Measurements from ENCODE around the gene HTR4. TPM values are rescaled to one million over a fixed set of nuclear protein-coding genes. Genes with fewer than 3 reads are reported as not detected.
"Not testable (repeated sequence)": the region's sequence is repeated elsewhere in the genome, so short reads cannot be mapped to it uniquely, and the experiment has no call there.

HTR4 gene
- polyA plus RNA-seq, 3 donors, result not detected

DNA sequence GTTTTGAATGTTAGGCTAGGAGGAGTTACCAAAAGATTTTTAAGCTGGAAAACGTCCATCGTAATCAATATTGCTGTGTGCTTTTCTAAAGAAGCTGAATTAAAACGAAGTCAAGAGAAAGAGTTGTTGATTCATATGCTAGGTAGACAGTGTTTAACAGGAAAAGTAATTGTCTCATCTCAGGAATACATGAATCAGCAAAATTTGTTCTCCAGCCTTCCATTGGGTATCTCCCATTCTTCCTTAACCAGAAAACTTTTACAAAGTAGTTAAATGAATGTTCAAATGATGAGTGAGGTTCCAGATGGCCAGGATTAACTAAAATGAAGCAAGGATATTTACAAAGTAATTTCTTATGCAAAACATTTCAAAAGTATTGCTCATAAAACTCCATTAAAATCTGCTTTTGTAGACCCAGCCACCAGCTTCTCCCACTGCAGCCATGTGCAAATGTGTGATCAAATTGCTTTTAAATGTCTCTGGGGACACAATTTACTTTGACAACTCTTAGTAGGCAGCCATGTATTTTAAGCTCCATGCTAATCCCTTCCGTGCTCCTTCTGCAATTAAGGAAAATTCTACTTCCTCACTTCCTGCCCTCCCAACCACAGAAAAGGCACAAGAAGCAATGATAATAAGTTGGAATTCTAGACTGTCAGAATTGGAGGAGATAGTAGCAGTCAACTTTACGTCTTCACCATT is 121.2 kb downstream of the HTR4 start:
- H3K36me3 ChIP-seq (replicated peaks in 1 of 2; ENCODE audit: control insufficient read depth in 1 of 2, insufficient read depth in 2 of 2, low read length in 2 of 2), result no peaks in the 10 kb centered on the region
- no peaks in the 10 kb centered on the region for H3K4me1 Mint-ChIP-seq
- TF ChIP-seq, protein P1, sequence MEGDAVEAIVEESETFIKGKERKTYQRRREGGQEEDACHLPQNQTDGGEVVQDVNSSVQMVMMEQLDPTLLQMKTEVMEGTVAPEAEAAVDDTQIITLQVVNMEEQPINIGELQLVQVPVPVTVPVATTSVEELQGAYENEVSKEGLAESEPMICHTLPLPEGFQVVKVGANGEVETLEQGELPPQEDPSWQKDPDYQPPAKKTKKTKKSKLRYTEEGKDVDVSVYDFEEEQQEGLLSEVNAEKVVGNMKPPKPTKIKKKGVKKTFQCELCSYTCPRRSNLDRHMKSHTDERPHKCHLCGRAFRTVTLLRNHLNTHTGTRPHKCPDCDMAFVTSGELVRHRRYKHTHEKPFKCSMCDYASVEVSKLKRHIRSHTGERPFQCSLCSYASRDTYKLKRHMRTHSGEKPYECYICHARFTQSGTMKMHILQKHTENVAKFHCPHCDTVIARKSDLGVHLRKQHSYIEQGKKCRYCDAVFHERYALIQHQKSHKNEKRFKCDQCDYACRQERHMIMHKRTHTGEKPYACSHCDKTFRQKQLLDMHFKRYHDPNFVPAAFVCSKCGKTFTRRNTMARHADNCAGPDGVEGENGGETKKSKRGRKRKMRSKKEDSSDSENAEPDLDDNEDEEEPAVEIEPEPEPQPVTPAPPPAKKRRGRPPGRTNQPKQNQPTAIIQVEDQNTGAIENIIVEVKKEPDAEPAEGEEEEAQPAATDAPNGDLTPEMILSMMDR (IDR thresholded peaks at IDR 0.05), result no peak
- H3K9me3 ChIP-seq (replicated peaks in 1 of 2; ENCODE audit: control insufficient read depth in 1 of 2, insufficient read depth in 1 of 2, low read length in 2 of 2), result peaks cover 13 to 15% of the 10 kb centered on the region in 2 donors
- no CpG with 5 or more reads among the region's 5 CpGs for WGBS (ENCODE audit: insufficient coverage)
- H3K27ac ChIP-seq (ENCODE audit: low read depth in 1 of 2, low read length in 2 of 2), result no peak overlapping the region
- no peak overlapping the region for H3K4me3 ChIP-seq (replicated peaks in 1 of 3; ENCODE audit: low read depth in 2 of 3, low read length in 3 of 3)
- DNase-seq, result no peak
- peaks cover 9 to 23% (median 19%) of the 10 kb centered on the region in 7 donors for H3K9me3 Mint-ChIP-seq
- H2AFZ ChIP-seq (ENCODE audit: insufficient read depth, low read depth, low read length, poor library complexity, severe bottlenecking), result no peak overlapping the region
- no peak overlapping the region for H3K4me2 ChIP-seq (replicated peaks; ENCODE audit: extremely low read depth, low read length, poor library complexity, severe bottlenecking)
- no peaks in the 10 kb centered on the region for H4K20me1 ChIP-seq (ENCODE audit: insufficient read depth, low read length)
- H3K27me3 ChIP-seq (ENCODE audit: control insufficient read depth in 2 of 2, insufficient read depth in 2 of 2, low read length in 2 of 2), result no peaks in the 10 kb centered on the region
- H3K9ac ChIP-seq (ENCODE audit: insufficient read depth, low read length, poor library complexity, severe bottlenecking), result no peak overlapping the region
- no peak overlapping the region for H3K27ac Mint-ChIP-seq
- no peaks in the 10 kb centered on the region for H3K4me1 ChIP-seq (ENCODE audit: control insufficient read depth in 1 of 2, insufficient read depth in 2 of 2, low read length in 2 of 2)
- no peaks in the 10 kb centered on the region for H3K36me3 Mint-ChIP-seq
- H3K79me2 ChIP-seq (ENCODE audit: insufficient read depth, low read length), result no peaks in the 10 kb centered on the region
- H3K27me3 Mint-ChIP-seq (ENCODE audit: low read depth in 3 of 3), result peaks cover 2 to 4% (median 2%) of the 10 kb centered on the region in 3 donors
- H3K4me3 Mint-ChIP-seq, result no peak overlapping the region
- intact Hi-C loops (cut with micrococcal nuclease), result no loop called here

DNA sequence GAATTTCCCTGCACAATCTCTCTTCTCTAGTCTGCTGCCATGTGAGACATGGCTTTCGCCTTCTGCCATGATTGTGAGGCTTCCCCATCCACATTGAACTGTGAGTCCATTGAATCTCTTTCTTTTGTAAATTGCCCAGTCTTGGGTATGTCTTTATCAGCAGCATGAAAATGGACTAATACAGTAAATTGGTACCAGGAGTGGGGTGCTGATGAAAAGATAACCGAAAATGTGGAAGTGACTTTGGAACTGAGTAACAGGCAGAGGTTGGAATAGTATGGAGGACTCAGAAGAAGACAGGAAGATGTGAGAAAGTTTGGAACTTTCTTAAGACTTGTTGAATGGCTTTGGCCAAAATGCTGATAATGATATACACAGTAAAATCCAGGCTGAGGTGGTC is 124.9 kb downstream of the HTR4 start:
- DNase-seq; H3K27me3 ChIP-seq (ENCODE audit: control insufficient read depth in 2 of 2, insufficient read depth in 2 of 2, low read length in 2 of 2); H4K20me1 ChIP-seq (ENCODE audit: insufficient read depth, low read length); H3K36me3 ChIP-seq (replicated peaks in 1 of 2; ENCODE audit: control insufficient read depth in 1 of 2, insufficient read depth in 2 of 2, low read length in 2 of 2); H3K4me1 ChIP-seq (ENCODE audit: control insufficient read depth in 1 of 2, insufficient read depth in 2 of 2, low read length in 2 of 2); H3K79me2 ChIP-seq (ENCODE audit: insufficient read depth, low read length); H3K4me3 Mint-ChIP-seq; H3K27ac ChIP-seq (ENCODE audit: low read depth in 1 of 2, low read length in 2 of 2); intact Hi-C loops (cut with micrococcal nuclease); H3K27ac Mint-ChIP-seq; H3K4me2 ChIP-seq (replicated peaks; ENCODE audit: extremely low read depth, low read length, poor library complexity, severe bottlenecking); H3K4me1 Mint-ChIP-seq; H3K9ac ChIP-seq (ENCODE audit: insufficient read depth, low read length, poor library complexity, severe bottlenecking); H3K27me3 Mint-ChIP-seq (ENCODE audit: low read depth in 3 of 3); H3K36me3 Mint-ChIP-seq; H2AFZ ChIP-seq (ENCODE audit: insufficient read depth, low read depth, low read length, poor library complexity, severe bottlenecking); H3K4me3 ChIP-seq (replicated peaks in 1 of 3; ENCODE audit: low read depth in 2 of 3, low read length in 3 of 3): not testable (repeated sequence)
- peaks cover 13 to 15% of the 10 kb centered on the region in 2 donors for H3K9me3 ChIP-seq (replicated peaks in 1 of 2; ENCODE audit: control insufficient read depth in 1 of 2, insufficient read depth in 1 of 2, low read length in 2 of 2)
- peaks cover 7 to 23% (median 16%) of the 10 kb centered on the region in 7 donors for H3K9me3 Mint-ChIP-seq
- 100% methylated on average over 1 of the region's 2 CpGs for WGBS (ENCODE audit: insufficient coverage)
